Lower leg skin (tissue), 3 donors: ENCODE results near the gene NUP188.

Source experiments
- POLR2A ChIP-seq, 2 donors: fragments of 450-650 bp; IDR thresholded peaks; one replicate each; pipeline ENCODE4 v1.6.1; 2016 to 2017; ENCODE audit warnings: antibody characterized with exemption in 2 of 2, mild to moderate bottlenecking in 1 of 2, moderate library complexity in 1 of 2
- TF ChIP-seq, protein P1 (sequence below), 3 donors: fragments of 450-650 bp; IDR thresholded peaks; one replicate each; pipeline ENCODE4 v1.5.1; 2016; ENCODE audit warnings: antibody characterized with exemption in 3 of 3, mild to moderate bottlenecking in 3 of 3, moderate library complexity in 2 of 3

DNA sequence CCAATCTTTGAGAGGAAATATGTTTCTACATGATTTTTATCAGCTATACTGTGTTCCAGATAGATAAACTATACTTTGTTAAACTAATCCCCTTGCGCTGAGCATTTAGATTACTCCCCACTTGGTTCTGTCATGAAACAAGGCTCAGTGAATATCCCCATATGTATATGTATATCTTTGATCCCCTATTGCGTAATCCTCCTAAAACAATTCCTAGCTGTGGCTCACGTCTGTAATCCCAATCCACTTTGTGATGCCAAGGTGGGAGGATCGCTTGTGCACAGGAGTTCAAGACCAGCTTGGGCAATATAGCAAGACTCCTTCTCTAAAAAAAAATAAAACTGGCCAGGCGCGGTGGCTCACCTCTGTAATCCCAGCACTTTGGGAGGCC, 24.0 kb upstream of the NUP188 start:
- TF ChIP-seq, protein P1, sequence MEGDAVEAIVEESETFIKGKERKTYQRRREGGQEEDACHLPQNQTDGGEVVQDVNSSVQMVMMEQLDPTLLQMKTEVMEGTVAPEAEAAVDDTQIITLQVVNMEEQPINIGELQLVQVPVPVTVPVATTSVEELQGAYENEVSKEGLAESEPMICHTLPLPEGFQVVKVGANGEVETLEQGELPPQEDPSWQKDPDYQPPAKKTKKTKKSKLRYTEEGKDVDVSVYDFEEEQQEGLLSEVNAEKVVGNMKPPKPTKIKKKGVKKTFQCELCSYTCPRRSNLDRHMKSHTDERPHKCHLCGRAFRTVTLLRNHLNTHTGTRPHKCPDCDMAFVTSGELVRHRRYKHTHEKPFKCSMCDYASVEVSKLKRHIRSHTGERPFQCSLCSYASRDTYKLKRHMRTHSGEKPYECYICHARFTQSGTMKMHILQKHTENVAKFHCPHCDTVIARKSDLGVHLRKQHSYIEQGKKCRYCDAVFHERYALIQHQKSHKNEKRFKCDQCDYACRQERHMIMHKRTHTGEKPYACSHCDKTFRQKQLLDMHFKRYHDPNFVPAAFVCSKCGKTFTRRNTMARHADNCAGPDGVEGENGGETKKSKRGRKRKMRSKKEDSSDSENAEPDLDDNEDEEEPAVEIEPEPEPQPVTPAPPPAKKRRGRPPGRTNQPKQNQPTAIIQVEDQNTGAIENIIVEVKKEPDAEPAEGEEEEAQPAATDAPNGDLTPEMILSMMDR (IDR thresholded peaks at IDR 0.05), result no peak
- no peak for TF ChIP-seq POLR2A (IDR thresholded peaks at IDR 0.05)
